Astrocyte (in vitro differentiated cells and primary cell): ENCODE measurements around the gene SLC9C1.

ENCODE experiments used
- CTCF ChIP-seq: IDR thresholded peaks from 2 replicates; pipeline ENCODE4 v1.5.1; 2011; ENCODE audit warnings: low read depth, mild to moderate bottlenecking, inconsistent platforms, low read length, moderate library complexity; ENCODE audit not compliant: insufficient read depth
- EZH2 ChIP-seq: IDR thresholded peaks from 2 replicates; pipeline ENCODE4 v1.6.1; 2012; ENCODE audit warnings: mild to moderate bottlenecking, low read length, inconsistent platforms; ENCODE audit not compliant: insufficient read depth

GRCh38 chr3:112170046-112170445 lies 124.0 kb downstream of the SLC9C1 start:
- TF ChIP-seq CTCF (no peak), EZH2 (no peak)
